DMS 273 (cell line): ENCODE data around the gene INPP5A.
"Not testable (repeated sequence)": the region's sequence is repeated elsewhere in the genome, so short reads cannot be mapped to it uniquely, and the experiment has no call there.

Experiments
- DNase-seq: peaks from one replicate; lab custom pipeline; 2025; ENCODE audit not compliant: unreplicated experiment; lab: John Stamatoyannopoulos, UW

Gene INPP5A

DNA sequence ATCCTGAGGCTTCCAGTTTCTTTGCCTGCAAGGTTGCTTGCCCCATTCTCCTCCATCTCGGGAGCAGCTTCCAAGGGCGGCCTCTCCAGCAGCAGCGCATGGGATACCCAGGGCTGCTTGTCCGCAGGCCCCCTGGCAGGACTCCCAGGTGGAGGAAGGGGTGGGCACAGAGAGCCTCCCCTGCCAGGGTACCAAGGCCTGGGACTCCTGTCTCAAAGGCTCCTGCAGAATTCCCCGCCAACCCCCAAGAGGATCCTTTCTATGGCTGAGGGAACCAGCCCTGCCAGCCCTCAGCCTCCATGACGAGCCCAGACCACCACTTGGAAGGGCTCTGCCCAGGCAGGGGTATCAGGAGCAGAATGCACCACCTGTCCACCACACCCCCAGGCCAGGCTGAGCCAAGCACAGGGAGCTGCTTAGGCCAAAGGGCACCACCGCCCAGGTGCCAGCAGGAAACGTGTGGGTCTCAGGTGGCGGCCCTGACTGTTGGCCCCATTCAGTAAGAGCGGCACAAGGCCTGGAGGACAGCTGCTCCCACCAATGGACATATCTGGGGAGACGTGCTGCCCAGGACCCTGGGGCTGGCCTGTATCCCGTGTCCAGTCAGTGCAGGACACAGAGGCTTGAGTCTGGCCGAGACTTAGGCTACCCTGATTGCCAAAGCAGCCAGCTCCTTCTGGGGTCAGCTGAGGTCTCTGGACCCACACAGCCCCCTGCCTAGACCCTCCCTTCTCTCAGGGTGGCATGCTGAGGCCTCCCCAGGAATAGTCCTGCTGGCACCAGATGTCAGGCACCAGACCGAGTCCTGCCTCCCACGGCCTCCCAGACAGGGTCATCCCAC is 33.8 kb upstream of the INPP5A start:
- DNase-seq: no peak

DNA sequence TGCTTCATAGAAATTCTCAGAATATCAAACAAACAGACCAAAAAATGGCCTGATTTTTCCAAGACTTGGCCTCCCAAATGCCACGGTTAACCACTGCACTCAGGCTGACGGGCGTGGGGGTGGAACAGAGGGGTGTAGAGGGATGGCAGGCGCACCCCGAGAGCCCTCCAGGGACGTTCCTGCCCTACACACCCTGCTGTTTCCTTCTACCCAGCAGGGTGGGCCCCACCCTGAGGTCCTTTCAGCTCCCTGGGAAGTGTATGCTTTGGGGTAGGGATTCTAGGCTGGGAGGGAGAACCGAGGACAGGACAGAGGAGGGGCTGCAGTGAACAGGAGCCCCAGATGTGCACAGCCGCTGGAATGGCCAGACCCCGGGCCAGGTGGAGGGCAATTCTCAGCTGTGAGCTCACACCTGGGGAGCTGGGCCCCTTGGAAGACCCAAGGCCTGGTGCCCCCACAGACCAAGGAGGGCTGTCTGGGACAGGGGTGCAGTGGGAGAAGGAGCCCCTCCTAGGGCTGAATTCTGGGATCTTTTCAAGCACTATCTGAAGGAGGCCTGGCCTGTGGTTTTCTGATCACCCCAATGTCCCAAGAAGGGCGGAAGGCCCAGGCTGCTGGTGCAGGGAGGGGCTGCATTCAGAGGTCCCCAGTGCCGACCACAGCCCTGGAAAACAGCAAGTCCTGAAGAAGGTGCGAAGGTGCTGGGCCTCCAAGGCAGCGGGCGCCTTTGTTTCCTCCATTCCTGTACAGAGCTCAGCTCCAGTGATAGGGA is 32.9 kb upstream of the INPP5A start:
- DNase-seq: no peak

DNA sequence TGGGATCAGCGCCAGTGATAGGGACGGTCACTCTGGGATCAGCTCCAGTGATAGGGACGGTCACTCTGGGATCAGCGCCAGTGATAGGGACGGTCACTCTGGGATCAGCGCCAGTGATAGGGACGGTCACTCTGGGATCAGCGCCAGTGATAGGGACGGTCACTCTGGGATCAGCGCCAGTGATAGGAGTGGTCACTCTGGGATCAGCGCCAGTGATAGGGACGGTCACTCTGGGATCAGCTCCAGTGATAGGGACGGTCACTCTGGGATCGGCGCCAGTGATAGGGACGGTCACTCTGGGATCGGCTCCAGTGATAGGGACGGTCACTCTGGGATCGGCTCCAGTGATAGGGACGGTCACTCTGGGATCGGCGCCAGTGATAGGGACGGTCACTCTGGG is 32.0 kb upstream of the INPP5A start:
- DNase-seq: not testable (repeated sequence)

GRCh38 chr10:132506711-132507408 is 30.7 kb upstream of the INPP5A start:
- peak; percentile 59 for DNase-seq

GRCh38 chr10:132507409-132507955 is 30.1 kb upstream of the INPP5A start:
- DNase-seq: no peak

- DNase-seq: no peak
These were observed 29.6 kb upstream of the INPP5A start for GRCh38 chr10:132507956-132508490.

DNA sequence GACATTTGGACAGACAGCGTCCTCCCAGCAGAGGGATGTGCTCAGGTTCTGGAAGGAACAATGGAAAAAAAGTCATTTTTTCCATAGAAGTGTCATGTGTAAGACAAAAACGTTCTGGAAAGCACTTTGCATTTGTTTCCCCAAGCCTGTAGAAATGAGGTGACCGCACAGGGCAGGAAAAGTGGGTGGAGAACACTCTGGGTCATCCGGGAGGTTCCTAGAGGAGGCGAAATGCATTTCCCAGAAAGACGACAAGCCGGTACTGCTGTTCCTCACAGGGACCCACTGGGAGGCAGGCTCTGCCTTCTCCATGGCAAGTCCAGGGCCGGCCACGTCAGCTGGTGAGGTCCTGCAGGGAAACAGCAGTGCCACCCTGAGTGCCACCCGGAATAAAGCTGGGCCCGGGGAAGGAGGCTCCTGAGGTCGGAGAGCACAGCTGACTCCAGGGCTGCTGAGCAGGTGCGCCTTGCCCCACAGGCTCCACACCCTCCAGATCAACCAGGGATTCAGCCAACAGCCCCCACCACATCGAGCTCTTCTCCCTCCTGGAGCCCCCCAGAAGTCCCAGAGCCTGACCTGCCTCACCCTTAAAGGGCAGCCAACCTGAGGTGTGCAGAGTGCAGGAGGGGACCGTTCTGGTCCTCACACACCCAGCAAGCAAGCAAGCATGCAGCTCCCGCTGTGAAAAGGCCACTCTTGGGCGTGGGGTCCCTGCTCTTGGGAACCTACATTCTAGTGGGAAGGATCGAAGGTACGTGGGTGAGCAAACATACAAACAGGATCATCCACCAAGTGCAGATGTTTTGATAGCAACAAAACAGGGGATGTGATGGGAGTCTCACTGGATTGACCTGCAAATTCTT is 28.8 kb upstream of the INPP5A start:
- no peak for DNase-seq

DNA sequence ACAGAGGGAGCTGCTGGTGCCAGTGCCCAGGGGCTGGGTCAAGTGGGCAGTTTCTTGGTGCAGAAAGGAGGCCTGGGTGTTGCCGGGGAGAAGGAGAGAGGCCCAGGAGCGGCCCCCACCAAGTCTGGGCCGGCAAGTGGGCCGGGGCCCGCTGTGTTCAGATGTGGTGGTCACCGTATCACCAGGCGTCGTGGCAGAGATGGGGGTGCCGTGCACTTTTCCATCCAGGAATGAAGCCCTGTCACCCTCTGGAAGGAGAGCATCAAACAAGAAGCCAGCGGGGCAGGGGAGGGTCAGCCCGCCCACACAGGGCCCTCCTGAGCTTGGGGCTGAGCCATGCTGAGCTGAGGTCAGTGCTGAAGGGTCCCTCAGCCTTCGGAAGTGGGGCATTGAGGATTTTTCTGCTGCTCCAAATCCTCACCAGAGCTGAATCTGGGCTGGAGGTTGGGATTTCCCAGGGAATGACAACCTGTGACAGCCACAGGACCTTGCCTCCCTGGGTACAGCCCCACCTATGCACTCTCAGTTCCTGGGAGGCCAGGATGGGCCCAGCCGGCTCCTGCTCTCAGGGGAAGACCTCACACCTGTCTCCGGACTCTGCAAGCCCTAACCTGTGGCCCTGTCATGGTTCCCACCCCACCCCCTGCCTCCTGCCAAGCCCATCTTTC is 27.9 kb upstream of the INPP5A start:
- no peak for DNase-seq

DNA sequence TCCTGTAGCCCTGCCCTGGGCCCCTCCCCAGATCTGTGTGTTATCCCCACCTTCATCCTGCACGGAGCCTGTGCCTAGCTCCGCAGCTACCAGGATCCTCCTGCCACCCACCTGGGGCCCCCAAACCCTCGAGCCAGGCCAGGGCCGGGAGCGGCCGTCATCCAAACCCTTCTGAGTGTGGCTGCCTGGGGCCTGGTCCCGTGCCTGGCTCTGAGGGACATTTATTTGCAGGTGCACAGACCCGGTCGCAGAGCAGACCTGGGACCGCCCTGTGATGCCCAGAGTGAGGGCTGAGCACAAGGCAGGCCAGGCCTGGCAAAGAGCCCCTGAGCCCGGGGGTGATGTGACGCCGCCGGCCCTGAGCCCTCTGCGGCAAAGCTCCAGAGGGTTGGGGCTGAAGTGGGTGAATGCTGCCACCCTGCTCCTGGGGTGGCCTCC is 27.4 kb upstream of the INPP5A start:
- no peak for DNase-seq

DNA sequence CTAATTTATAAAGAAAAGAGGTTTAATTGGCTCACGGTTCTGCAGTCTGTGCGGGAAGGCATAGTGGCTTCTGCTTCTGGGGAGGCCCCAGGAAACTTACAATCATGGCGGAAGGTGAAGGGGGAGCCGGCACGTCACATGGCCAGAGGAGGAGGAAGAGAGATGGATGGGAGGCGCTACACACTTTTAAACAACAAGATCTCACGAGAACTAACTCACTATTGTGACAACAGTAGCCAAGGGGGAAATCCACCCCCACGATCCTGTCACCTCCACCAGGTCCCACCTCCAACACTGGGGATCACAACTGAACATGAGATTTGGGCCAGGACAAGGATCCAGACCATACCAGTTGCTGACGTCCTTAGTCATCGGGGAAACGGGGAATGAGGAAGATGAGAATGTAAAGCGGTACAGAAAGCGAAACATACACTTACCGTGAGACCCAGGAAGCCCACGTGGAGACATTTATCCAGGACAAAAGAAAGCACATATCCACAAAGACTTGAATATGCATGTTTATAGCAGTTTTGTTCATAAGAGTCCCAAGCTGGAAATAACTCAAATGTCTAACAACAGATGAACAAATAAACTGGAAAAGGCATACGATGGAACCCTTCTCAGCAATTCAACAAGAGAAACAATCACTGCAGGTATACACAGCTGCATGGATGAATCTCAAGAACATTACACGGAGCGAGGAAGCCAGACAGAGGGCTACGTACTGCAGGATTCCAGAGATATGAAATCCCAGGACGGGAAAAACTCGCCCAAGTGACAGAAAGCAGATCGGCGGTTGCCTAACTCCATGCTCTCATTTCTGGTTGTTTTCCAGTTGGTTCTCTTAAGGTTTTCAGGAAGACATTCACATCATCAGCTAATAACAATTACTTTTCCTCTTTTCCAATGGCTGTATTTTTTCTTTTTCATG is 26.2 kb upstream of the INPP5A start:
- DNase-seq: no peak

DNA sequence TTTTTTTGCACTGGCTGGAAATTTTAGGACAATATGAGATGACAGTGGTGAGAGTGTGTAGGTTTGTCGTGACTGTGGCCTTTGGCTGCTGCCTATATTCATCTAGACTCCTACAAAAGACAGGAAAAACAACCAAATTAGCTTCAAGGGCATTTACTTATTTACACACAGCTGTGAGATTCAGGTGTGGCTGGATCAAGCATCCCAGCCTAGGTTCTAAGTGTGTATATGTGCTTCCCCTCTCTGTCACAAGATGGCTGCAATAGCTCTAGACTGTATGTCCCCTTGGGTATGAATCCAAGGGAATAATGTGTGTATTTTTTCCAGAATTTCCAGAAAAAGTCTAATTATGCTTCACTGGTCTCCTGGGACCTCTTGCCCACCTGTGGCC is 25.5 kb upstream of the INPP5A start:
- no peak for DNase-seq

DNA sequence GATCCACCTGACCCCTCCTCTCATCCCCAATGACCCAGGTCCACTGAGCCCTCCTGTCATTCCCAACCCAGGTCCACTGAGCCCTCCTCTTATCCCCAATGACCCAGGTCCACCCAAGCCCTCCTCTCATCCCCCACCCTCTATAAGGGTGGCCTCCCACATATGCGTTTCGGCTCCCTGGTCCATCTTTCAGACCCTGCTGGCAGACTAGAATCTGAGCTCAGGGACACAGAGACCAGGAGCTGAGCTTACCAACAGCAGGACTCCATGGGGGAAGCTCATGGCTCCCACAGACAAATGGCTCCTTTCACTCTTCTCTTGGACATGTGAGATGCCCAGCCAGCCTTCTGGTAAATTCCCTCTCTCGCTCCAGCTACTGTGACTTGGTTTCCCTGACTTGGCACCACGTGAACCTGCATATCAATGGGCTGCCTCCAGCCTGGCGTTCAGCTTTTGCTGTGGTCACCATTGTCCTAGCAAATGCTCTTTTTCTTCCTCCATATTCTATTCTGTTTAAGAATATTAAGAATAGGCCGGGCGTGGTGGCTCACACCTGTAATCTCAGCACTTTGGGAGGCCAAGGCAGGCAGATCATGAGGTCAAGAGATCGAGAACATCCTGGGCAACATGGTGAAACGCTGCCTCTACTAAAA is 24.8 kb upstream of the INPP5A start:
- DNase-seq: no peak

DNA sequence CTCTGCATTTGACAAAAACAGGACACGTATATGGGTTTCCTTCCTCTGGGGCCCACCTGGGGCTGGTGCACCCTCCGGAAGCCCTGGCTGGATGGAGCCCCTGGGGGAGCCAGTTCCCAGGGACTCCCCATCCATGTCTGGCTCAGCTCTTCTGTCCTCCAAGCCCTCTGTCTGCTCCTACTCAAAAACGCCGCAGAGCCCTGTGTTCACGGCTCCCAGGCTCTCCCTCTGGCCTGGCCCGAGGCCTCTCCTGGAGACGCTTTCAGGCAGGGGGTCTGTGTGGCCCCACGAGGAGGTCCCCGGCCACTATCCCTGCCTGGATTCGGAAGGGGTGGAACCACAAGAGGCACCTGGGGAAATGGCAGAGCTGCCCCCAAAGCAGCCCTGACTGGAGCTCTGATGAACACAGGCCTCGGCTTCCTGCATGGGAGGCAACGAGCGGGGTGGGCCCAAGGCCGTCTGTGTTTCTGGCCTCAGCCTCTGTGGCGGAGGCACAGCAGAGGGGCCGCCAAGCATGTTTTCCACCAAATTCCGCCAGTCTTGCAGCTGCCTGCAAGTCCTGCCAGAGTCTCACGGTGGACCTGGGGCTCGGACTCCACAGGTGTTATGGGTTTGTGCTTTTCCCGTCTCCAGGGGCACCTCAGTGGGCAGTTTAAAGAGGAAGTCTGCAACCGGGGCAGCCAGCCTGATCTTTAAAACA is 22.6 kb upstream of the INPP5A start:
- DNase-seq: no peak

GRCh38 chr10:132515811-132516726 is 21.5 kb upstream of the INPP5A start:
- no peak for DNase-seq

GRCh38 chr10:132516771-132517725 is 20.5 kb upstream of the INPP5A start:
- peak; percentile 63 for DNase-seq
